ENCODE measurements around the gene AJAP1. TPM values are rescaled to one million over a fixed set of nuclear protein-coding genes. Genes with fewer than 3 reads are reported as not detected.

AJAP1 gene
- total RNA-seq, 1 donor from 2014 or later, result 0.21 TPM

DNA sequence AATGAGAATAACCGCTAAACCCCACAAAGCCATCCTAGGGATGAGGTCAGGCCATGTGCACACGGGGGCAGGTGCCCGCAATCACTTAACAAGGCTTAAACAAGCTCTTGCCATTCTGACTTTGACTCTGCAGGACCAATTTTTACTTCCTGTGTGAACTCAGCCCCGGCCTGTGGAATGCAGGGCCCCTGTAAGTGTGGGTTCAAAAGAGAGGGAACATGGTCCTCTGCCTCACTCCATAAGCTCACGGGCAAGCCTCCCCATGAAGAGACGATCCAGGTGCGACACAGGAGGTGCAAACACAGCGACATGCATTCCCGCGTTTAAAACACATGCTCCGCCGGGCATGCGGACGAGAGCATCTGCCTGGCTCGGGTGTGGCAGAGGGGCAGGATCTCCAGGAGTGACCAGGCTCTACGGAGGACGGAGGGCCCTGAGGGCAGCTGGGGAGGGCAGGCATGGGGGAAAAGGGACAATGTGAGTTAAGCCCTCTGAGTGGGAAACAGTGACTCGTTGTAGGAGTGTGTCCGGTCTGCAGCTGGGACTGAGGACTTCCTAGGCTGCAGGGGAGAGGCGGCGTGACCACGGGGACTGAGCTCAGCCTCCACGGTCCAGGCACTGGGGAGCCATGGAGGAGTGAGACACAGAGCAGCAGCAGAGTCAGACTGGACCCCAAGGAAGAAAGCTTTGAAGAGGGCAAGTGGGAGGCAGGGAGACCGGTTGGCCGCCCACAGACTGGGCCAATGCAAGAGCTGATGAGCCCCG, 40.6 kb upstream of the AJAP1 start:
- no peaks in the 10 kb centered on the region for H3K36me3 Mint-ChIP-seq (ENCODE audit: low read depth, unreplicated experiment)
- peaks cover 3% of the 10 kb centered on the region for H3K27me3 Mint-ChIP-seq (ENCODE audit: unreplicated experiment)
- no peak overlapping the region for H3K4me3 Mint-ChIP-seq (ENCODE audit: unreplicated experiment)
- H3K9me3 Mint-ChIP-seq (ENCODE audit: unreplicated experiment), result no peaks in the 10 kb centered on the region
- no peak overlapping the region for H3K27ac Mint-ChIP-seq (ENCODE audit: unreplicated experiment)
- TF ChIP-seq, protein P1, sequence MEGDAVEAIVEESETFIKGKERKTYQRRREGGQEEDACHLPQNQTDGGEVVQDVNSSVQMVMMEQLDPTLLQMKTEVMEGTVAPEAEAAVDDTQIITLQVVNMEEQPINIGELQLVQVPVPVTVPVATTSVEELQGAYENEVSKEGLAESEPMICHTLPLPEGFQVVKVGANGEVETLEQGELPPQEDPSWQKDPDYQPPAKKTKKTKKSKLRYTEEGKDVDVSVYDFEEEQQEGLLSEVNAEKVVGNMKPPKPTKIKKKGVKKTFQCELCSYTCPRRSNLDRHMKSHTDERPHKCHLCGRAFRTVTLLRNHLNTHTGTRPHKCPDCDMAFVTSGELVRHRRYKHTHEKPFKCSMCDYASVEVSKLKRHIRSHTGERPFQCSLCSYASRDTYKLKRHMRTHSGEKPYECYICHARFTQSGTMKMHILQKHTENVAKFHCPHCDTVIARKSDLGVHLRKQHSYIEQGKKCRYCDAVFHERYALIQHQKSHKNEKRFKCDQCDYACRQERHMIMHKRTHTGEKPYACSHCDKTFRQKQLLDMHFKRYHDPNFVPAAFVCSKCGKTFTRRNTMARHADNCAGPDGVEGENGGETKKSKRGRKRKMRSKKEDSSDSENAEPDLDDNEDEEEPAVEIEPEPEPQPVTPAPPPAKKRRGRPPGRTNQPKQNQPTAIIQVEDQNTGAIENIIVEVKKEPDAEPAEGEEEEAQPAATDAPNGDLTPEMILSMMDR (IDR thresholded peaks at IDR 0.05; ENCODE audit: unreplicated experiment), result no peak
- no peak for DNase-seq (ENCODE audit: low spot score)
- H3K4me1 Mint-ChIP-seq (ENCODE audit: unreplicated experiment), result peaks cover 8% of the 10 kb centered on the region

DNA sequence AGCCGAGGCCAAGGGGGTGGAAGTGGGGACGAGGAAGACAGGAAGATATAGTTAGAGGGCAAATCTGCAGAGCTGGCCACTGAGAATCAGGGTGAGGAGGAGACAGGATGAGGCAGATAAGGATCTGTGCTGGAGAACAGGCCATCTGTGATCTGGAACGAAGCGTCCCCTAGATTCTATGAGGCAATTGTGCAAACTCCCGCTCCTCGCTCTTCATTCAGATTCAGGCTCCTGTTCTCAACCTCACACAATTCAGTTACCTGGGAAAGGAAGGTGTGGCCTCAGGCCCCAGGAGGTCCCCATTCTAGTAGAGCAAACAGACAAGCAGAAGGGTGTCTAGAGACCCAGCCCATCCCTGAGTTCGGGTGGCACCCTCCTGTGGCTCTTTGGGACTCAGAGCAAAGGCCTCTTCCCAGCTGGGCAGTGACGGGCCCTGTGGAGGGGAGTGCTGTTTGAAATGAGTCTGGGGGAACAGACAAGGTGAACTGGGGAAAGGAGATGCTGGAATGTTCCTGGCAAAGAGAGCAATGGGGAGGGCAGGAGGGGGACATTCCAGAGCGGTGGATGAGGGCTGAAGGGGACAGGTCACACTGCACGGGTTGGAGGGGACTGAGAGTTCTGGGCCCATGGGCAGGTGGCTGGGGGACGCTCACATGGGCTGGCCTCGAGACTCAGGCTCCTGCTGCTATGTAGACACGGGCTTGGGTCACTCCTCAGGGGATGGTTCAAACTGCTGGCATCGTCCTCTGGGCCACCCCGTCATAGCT, 39.9 kb upstream of the AJAP1 start:
- H3K4me3 Mint-ChIP-seq (ENCODE audit: unreplicated experiment), result no peak overlapping the region
- DNase-seq (ENCODE audit: low spot score), result no peak
- TF ChIP-seq, protein P1 (IDR thresholded peaks at IDR 0.05; ENCODE audit: unreplicated experiment), result no peak
- no peaks in the 10 kb centered on the region for H3K9me3 Mint-ChIP-seq (ENCODE audit: unreplicated experiment)
- H3K4me1 Mint-ChIP-seq (ENCODE audit: unreplicated experiment), result peaks cover 8% of the 10 kb centered on the region
- no peaks in the 10 kb centered on the region for H3K36me3 Mint-ChIP-seq (ENCODE audit: low read depth, unreplicated experiment)
- H3K27ac Mint-ChIP-seq (ENCODE audit: unreplicated experiment), result no peak overlapping the region
- peaks cover 3% of the 10 kb centered on the region for H3K27me3 Mint-ChIP-seq (ENCODE audit: unreplicated experiment)

DNA sequence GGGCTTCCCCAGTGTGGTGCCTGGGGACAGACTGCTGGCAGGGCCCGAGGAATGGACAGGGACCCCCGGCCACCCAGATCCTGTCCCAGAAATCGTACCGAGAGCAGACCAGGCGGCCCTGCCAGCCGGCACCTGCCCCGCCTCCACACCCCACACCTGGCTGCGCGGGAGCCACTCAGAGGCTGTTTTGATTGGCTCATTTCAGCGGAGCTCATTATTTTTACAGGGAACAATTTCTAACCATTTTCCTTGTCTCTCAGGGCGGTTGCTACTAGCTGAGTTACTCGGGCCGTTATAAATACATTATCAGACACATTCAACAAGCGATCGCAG, 39.3 kb upstream of the AJAP1 start:
- no peak overlapping the region for H3K4me3 Mint-ChIP-seq (ENCODE audit: unreplicated experiment)
- no peak overlapping the region for H3K27ac Mint-ChIP-seq (ENCODE audit: unreplicated experiment)
- H3K9me3 Mint-ChIP-seq (ENCODE audit: unreplicated experiment), result no peaks in the 10 kb centered on the region
- H3K4me1 Mint-ChIP-seq (ENCODE audit: unreplicated experiment), result peaks cover 8% of the 10 kb centered on the region
- TF ChIP-seq, protein P1 (IDR thresholded peaks at IDR 0.05; ENCODE audit: unreplicated experiment), result no peak
- peaks cover 3% of the 10 kb centered on the region for H3K27me3 Mint-ChIP-seq (ENCODE audit: unreplicated experiment)
- no peaks in the 10 kb centered on the region for H3K36me3 Mint-ChIP-seq (ENCODE audit: low read depth, unreplicated experiment)
- no peak for DNase-seq (ENCODE audit: low spot score)

DNA sequence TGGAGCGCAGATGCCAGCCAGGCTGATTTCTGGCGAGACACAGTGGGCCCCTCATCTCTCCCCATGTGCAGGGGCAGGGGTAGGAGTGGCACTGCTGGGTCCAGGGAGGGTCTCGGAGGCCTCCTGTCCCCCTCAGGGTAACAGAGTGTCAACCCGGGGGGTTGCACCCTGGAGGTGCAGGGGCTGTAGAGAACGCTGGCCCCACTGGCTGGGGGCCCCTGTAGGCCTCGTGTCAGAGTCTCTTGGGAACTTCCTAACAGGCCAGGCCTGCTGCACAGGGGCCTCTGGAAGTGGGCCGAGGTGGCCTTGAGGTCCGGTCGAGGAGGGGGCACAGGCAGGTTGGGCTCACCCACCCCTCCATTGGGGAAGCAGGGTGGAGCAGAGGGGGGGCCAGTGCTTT, 38.9 kb upstream of the AJAP1 start:
- H3K27ac Mint-ChIP-seq (ENCODE audit: unreplicated experiment), result no peak overlapping the region
- no peaks in the 10 kb centered on the region for H3K36me3 Mint-ChIP-seq (ENCODE audit: low read depth, unreplicated experiment)
- DNase-seq (ENCODE audit: low spot score), result no peak
- TF ChIP-seq, protein P1 (IDR thresholded peaks at IDR 0.05; ENCODE audit: unreplicated experiment), result no peak
- H3K9me3 Mint-ChIP-seq (ENCODE audit: unreplicated experiment), result no peaks in the 10 kb centered on the region
- H3K27me3 Mint-ChIP-seq (ENCODE audit: unreplicated experiment), result peaks cover 3% of the 10 kb centered on the region
- no peak overlapping the region for H3K4me3 Mint-ChIP-seq (ENCODE audit: unreplicated experiment)
- H3K4me1 Mint-ChIP-seq (ENCODE audit: unreplicated experiment), result peaks cover 8% of the 10 kb centered on the region
